ENCODE data around the gene RCOR2. TPM values are rescaled to one million over a fixed set of nuclear protein-coding genes. Genes with fewer than 3 reads are reported as not detected.

The RCOR2 gene
- polyA plus RNA-seq, 1 donor (not counting 4 experiments of a cell fraction or from before 2014, with no cell fraction given), result 0.46 TPM

DNA sequence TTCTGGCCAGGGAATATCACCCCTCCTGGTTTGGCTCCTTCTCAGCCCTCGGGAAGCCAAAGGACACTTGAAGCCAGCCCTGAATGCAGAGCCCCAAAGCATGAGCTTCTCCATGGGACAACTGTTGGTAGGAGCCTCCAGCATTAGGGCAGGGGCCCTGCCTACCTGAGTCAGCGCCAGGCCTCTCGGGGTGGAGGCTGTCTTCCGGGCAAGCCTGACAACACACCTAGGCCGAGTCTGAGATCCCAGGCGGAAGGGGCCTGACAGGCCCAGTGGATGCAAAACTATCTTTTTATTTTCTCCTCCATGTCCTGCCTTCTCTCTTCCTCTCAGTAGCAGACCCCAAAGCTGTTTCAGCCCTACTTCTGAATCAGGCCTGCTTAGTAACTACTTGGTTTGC is 27.6 kb downstream of the RCOR2 start:
- TF ChIP-seq EZH2 (IDR thresholded peaks at IDR 0.05; ENCODE audit: low read length), result no peak
- TF ChIP-seq, protein P1, sequence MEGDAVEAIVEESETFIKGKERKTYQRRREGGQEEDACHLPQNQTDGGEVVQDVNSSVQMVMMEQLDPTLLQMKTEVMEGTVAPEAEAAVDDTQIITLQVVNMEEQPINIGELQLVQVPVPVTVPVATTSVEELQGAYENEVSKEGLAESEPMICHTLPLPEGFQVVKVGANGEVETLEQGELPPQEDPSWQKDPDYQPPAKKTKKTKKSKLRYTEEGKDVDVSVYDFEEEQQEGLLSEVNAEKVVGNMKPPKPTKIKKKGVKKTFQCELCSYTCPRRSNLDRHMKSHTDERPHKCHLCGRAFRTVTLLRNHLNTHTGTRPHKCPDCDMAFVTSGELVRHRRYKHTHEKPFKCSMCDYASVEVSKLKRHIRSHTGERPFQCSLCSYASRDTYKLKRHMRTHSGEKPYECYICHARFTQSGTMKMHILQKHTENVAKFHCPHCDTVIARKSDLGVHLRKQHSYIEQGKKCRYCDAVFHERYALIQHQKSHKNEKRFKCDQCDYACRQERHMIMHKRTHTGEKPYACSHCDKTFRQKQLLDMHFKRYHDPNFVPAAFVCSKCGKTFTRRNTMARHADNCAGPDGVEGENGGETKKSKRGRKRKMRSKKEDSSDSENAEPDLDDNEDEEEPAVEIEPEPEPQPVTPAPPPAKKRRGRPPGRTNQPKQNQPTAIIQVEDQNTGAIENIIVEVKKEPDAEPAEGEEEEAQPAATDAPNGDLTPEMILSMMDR (optimal IDR thresholded peaks at IDR 0.05 in 1 of 3, IDR thresholded peaks at IDR 0.05 in 1 of 3, conservative IDR thresholded peaks at IDR 0.05 in 1 of 3; ENCODE audit: extremely low read depth in 1 of 3, insufficient read depth in 2 of 3, low read length in 3 of 3), result no peak
- Histone ChIP-seq H3K27me3 (ENCODE audit: control insufficient read depth, extremely low read depth, insufficient read depth, low read length) (no peaks in the 10 kb centered on the region), H3K4me2 (ENCODE audit: control insufficient read depth, extremely low read depth, insufficient read depth, low read depth, low read length) (peak overlapping the region; percentile 99), H3K4me3 (ENCODE audit: control insufficient read depth in 2 of 3, extremely low read depth in 1 of 3, insufficient read depth in 2 of 3, low read depth in 1 of 3, low read length in 3 of 3) (peak overlapping the region; percentile 41 to 85 (median 79)), H3K9me3 (ENCODE audit: control insufficient read depth, low read depth, low read length) (no peaks in the 10 kb centered on the region), H3K27ac (ENCODE audit: control insufficient read depth, insufficient read depth, low read length) (peak overlapping the region; percentile 89), H2AFZ (ENCODE audit: control insufficient read depth, low read length) (no peak overlapping the region), H3K9ac (ENCODE audit: control insufficient read depth, extremely low read depth, insufficient read depth, low read length) (peak overlapping the region; percentile 82), H3K36me3 (ENCODE audit: control insufficient read depth in 2 of 2, extremely low read depth in 1 of 2, insufficient read depth in 2 of 2, low read length in 2 of 2) (peaks cover 6 to 9% of the 10 kb centered on the region in 2 experiments), H3K4me1 (ENCODE audit: control insufficient read depth, extremely low read depth, insufficient read depth, low read length) (peaks cover 32% of the 10 kb centered on the region), H4K20me1 (ENCODE audit: control insufficient read depth, extremely low read depth, insufficient read depth, low read length) (peaks cover 5% of the 10 kb centered on the region), H3K9me1 (ENCODE audit: control insufficient read depth, extremely low read depth, insufficient read depth, low read length) (no peaks in the 10 kb centered on the region), H3K79me2 (ENCODE audit: control insufficient read depth, insufficient read depth, low read length) (peaks cover 72% of the 10 kb centered on the region)
- FAIRE-seq (peak; percentile 48), DNase-seq (ENCODE audit: low read depth, low spot score) (no peak)
- dilution Hi-C loops (cut with MboI; ENCODE audit: extremely low pct_ligation_motif_present, low sequenced_read_pairs), result no loop called here

DNA sequence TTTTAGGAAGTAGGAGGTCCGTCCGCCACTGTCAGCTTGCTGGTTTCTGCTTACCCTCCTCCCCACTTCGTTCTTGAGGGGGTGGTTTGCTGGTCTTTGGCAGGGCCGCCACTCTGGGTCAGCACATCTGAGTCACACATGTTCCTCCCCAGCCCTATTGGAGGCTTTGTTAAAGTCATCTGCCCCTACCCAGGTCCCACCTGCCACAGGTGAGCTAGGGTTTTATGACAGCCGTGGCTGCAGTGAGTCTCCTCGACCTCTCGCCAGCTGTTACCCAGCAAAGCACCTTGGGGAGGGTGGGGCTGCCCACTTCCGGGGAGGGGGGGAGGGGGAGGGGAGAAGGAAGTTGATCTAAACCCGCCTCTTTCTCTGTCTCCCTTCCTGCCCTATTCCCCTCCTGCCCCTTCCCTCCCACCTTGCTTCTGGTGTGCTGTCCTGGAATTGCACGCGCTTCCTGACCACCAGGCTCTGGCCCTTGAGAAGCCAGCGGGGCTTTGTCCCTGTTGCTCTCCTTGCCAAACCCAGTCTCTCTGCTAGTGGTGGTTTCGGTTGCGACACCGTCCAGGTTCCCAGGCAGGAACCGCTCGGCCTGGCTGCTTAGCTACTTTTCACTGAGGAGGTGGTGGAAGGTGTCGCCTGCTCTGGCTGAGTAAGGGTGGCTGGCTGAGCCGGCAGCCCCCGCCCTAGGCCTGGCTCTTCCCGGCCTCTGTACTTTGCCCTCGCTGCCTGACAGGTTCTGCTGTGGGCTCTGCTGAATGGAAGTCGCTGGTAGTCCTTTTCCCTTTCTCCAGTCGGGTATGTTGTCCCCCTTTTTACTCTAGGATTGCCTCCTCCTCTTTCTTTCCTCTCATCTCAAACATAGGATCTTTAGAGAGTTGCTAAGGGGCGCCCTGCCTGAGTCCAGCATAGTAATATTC is 28.5 kb downstream of the RCOR2 start:
- Histone ChIP-seq H3K4me1 (ENCODE audit: control insufficient read depth, extremely low read depth, insufficient read depth, low read length) (peaks cover 32% of the 10 kb centered on the region), H4K20me1 (ENCODE audit: control insufficient read depth, extremely low read depth, insufficient read depth, low read length) (peaks cover 5% of the 10 kb centered on the region), H2AFZ (ENCODE audit: control insufficient read depth, low read length) (peak overlapping the region; percentile 45), H3K9ac (ENCODE audit: control insufficient read depth, extremely low read depth, insufficient read depth, low read length) (peak overlapping the region; percentile 82), H3K4me2 (ENCODE audit: control insufficient read depth, extremely low read depth, insufficient read depth, low read depth, low read length) (peak overlapping the region; percentile 99), H3K36me3 (ENCODE audit: control insufficient read depth in 2 of 2, extremely low read depth in 1 of 2, insufficient read depth in 2 of 2, low read length in 2 of 2) (peaks cover 9% of the 10 kb centered on the region in 2 experiments), H3K4me3 (ENCODE audit: control insufficient read depth in 2 of 3, extremely low read depth in 1 of 3, insufficient read depth in 2 of 3, low read depth in 1 of 3, low read length in 3 of 3) (peak overlapping the region; percentile 41 to 85 (median 79)), H3K9me3 (ENCODE audit: control insufficient read depth, low read depth, low read length) (no peaks in the 10 kb centered on the region), H3K27me3 (ENCODE audit: control insufficient read depth, extremely low read depth, insufficient read depth, low read length) (no peaks in the 10 kb centered on the region), H3K9me1 (ENCODE audit: control insufficient read depth, extremely low read depth, insufficient read depth, low read length) (no peaks in the 10 kb centered on the region), H3K27ac (ENCODE audit: control insufficient read depth, insufficient read depth, low read length) (peak overlapping the region; percentile 89), H3K79me2 (ENCODE audit: control insufficient read depth, insufficient read depth, low read length) (peaks cover 70% of the 10 kb centered on the region)
- dilution Hi-C loops (cut with MboI; ENCODE audit: extremely low pct_ligation_motif_present, low sequenced_read_pairs), result no loop called here
- FAIRE-seq (no peak), DNase-seq (ENCODE audit: low read depth, low spot score) (peak; percentile 38)
- TF ChIP-seq, protein P1 (optimal IDR thresholded peaks at IDR 0.05 in 1 of 3, IDR thresholded peaks at IDR 0.05 in 1 of 3, conservative IDR thresholded peaks at IDR 0.05 in 1 of 3; ENCODE audit: extremely low read depth in 1 of 3, insufficient read depth in 2 of 3, low read length in 3 of 3), result no peak
- TF ChIP-seq EZH2 (IDR thresholded peaks at IDR 0.05; ENCODE audit: low read length), result no peak

All from keratinocyte (primary cell).